ENCODE measurements around the gene OR1M1. TPM values are rescaled to one million over a fixed set of nuclear protein-coding genes. Genes with fewer than 3 reads are reported as not detected.

Gene OR1M1
- total RNA-seq (2014; rRNA removed; shearing (Covaris generic)) (not detected in 2 replicates), total RNA-seq (2022) (not detected in 2 replicates), Bru-seq, nascent RNA (not detected), BruChase-seq, experiment 1, labeled RNA remaining after a 6-hour chase (not detected), BruChase-seq, experiment 2, labeled RNA remaining after a 2-hour chase (not detected)
- long read RNA-seq = 0 reads

- Histone ChIP-seq H3K4me2 (ENCODE audit: low read length) (no peak within 1 kb of the TSS), H3K4me1 (ENCODE audit: insufficient read depth, low read length, poor library complexity, severe bottlenecking) (no peaks in the 10 kb centered on the region), H3K36me3 (ENCODE audit: insufficient read depth, low read length) (no peaks in the 10 kb centered on the region), H3K9me3 (ENCODE audit: low read length) (no peaks in the 10 kb centered on the region), H4K20me1 (ENCODE audit: insufficient read depth, low read length) (no peaks in the 10 kb centered on the region), H3K4me3 (ENCODE audit: low read depth, low read length, poor library complexity, severe bottlenecking) (no peak within 1 kb of the TSS), H3K79me2 (ENCODE audit: insufficient read depth, low read depth, low read length) (no peaks in the 10 kb centered on the region), H3K27ac (ENCODE audit: low read depth, low read length, poor library complexity, severe bottlenecking) (no peak within 1 kb of the TSS), H3K9me2 (ENCODE audit: insufficient read depth, low read length) (no peaks in the 10 kb centered on the region), H2AFZ (ENCODE audit: low read length) (no peak within 1 kb of the TSS)
- ChIA-PET CTCF (ENCODE audit: unreplicated experiment) (no interaction called here), POLR2A (interaction anchor here (0.6 kb wide), 1 partner anchor 21 kb away, joined by 4 read pairs; no protein-coding TSS in a partner anchor)
- intact Hi-C loops (cut with micrococcal nuclease; ENCODE audit: unreplicated experiment) = no loop called here
- no TSS peak for BruUV-seq (replicated peaks)
- no peak for DNase-seq (ENCODE audit: low spot score)
- TF ChIP-seq CTCF (conservative IDR thresholded peaks at IDR 0.05; ENCODE audit: low read length) (no peak), EZH2phosphoT487 (IDR thresholded peaks at IDR 0.05; ENCODE audit: borderline replicate concordance, low read depth, low read length) (no peak)
Observed at GRCh38 chr19:9086761-9087160, at the start of gene OR1M1. Gene OR1M1, plus strand, starts transcription at chr19:9087061. Its CDS starts 6,184 bp downstream, at chr19:9093245.

GRCh38 chr19:9037400-9038062 is 49.3 kb upstream of the OR1M1 start:
- POLR2A ChIA-PET = no interaction called here
- no peaks in the 10 kb centered on the region for H3K9me3 ChIP-seq (ENCODE audit: low read length)
- no peak overlapping the region for H3K4me2 ChIP-seq (ENCODE audit: low read length)
- TF ChIP-seq EZH2phosphoT487 (IDR thresholded peaks at IDR 0.05; ENCODE audit: borderline replicate concordance, low read depth, low read length) (no peak), CTCF (conservative IDR thresholded peaks at IDR 0.05; ENCODE audit: low read length) (no peak)
- no peak overlapping the region for H3K4me3 ChIP-seq (ENCODE audit: low read depth, low read length, poor library complexity, severe bottlenecking)
- intact Hi-C loops (cut with micrococcal nuclease; ENCODE audit: unreplicated experiment) = no loop called here
- no peak for DNase-seq (ENCODE audit: low spot score)
- no peaks in the 10 kb centered on the region for H3K9me2 ChIP-seq (ENCODE audit: insufficient read depth, low read length)
- no peaks in the 10 kb centered on the region for H3K36me3 ChIP-seq (ENCODE audit: insufficient read depth, low read length)
- H4K20me1 ChIP-seq (ENCODE audit: insufficient read depth, low read length) = no peaks in the 10 kb centered on the region
- H3K79me2 ChIP-seq (ENCODE audit: insufficient read depth, low read depth, low read length) = no peaks in the 10 kb centered on the region
- H3K27ac ChIP-seq (ENCODE audit: low read depth, low read length, poor library complexity, severe bottlenecking) = no peak overlapping the region
- H2AFZ ChIP-seq (ENCODE audit: low read length) = no peak overlapping the region
- CTCF ChIA-PET (ENCODE audit: unreplicated experiment) = no interaction called here
- BruUV-seq (replicated peaks) = no TSS peak
- no peaks in the 10 kb centered on the region for H3K4me1 ChIP-seq (ENCODE audit: insufficient read depth, low read length, poor library complexity, severe bottlenecking)

GRCh38 chr19:9039728-9040127 is 47.1 kb upstream of the OR1M1 start:
- no peak for DNase-seq (ENCODE audit: low spot score)
- Histone ChIP-seq H3K4me3 (ENCODE audit: low read depth, low read length, poor library complexity, severe bottlenecking) (no peak overlapping the region), H3K9me3 (ENCODE audit: low read length) (no peaks in the 10 kb centered on the region), H3K36me3 (ENCODE audit: insufficient read depth, low read length) (no peaks in the 10 kb centered on the region), H3K4me1 (ENCODE audit: insufficient read depth, low read length, poor library complexity, severe bottlenecking) (no peaks in the 10 kb centered on the region), H4K20me1 (ENCODE audit: insufficient read depth, low read length) (no peaks in the 10 kb centered on the region), H2AFZ (ENCODE audit: low read length) (no peak overlapping the region), H3K27ac (ENCODE audit: low read depth, low read length, poor library complexity, severe bottlenecking) (no peak overlapping the region), H3K79me2 (ENCODE audit: insufficient read depth, low read depth, low read length) (no peaks in the 10 kb centered on the region), H3K9me2 (ENCODE audit: insufficient read depth, low read length) (no peaks in the 10 kb centered on the region), H3K4me2 (ENCODE audit: low read length) (no peak overlapping the region)
- no peak for TF ChIP-seq EZH2phosphoT487 (IDR thresholded peaks at IDR 0.05; ENCODE audit: borderline replicate concordance, low read depth, low read length)
- no peak for TF ChIP-seq CTCF (conservative IDR thresholded peaks at IDR 0.05; ENCODE audit: low read length)
- ChIA-PET CTCF (ENCODE audit: unreplicated experiment) (no interaction called here), POLR2A (interaction anchor here (0.5 to 0.6 kb wide), 2 partner anchors 28 to 215 kb away, joined by 4 read pairs; no protein-coding TSS in a partner anchor)
- intact Hi-C loops (cut with micrococcal nuclease; ENCODE audit: unreplicated experiment) = no loop called here
- no TSS peak for BruUV-seq (replicated peaks)
